K562 (cell line): ENCODE measurements around the gene ZNF778. TPM values are rescaled to one million over a fixed set of nuclear protein-coding genes. Genes with fewer than 3 reads are reported as not detected.

Experiments used
- CBX5 ChIP-seq: IDR thresholded peaks from 2 replicates; pipeline ENCODE4 v1.6.1; 2014; ENCODE audit warnings: low read depth, borderline replicate concordance
- CHD2 ChIP-seq: IDR thresholded peaks from 2 replicates; pipeline ENCODE4 v1.6.1; 2011; ENCODE audit warnings: low read depth, low read length
- FOXA3 ChIP-seq, 2 experiments: fragments of 450-650 bp in 1 of 2; sonication (generic) in 1 of 2; formaldehyde crosslinking; IDR thresholded peaks in 1 of 2; conservative IDR thresholded peaks in 1 of 2; 2 replicates each; pipeline versions ENCODE4 v1.4.0 to v1.8.0; 2020 to 2022; ENCODE audit warnings: mild to moderate bottlenecking in 2 of 2, missing genetic modification reagents in 1 of 2
- GATAD2A ChIP-seq: fragments of 450-650 bp; IDR thresholded peaks from 2 replicates; pipeline ENCODE4 v1.6.1; 2017
- GATAD2B ChIP-seq: fragments of 450-650 bp; IDR thresholded peaks from 2 replicates; pipeline ENCODE4 v1.6.1; 2017; ENCODE audit warnings: mild to moderate bottlenecking, borderline replicate concordance
- HNRNPK ChIP-seq: fragments of 200-400 bp; formaldehyde crosslinking; IDR thresholded peaks from one replicate; pipeline ENCODE4 v1.6.1; 2018; ENCODE audit warnings: mild to moderate bottlenecking, low read depth, low read length; ENCODE audit not compliant: poor library complexity, severe bottlenecking
- ILF3 ChIP-seq: fragments of 450-650 bp; IDR thresholded peaks from 2 replicates; pipeline ENCODE4 v1.6.1; 2018; ENCODE audit warnings: antibody characterized with exemption, mild to moderate bottlenecking, moderate library complexity, borderline replicate concordance
- KLF1 ChIP-seq: fragments of 450-650 bp; IDR thresholded peaks from 2 replicates; pipeline ENCODE4 v1.6.1; 2016; ENCODE audit warnings: missing genetic modification characterization, missing compliant biosample characterization
- KLF10 ChIP-seq: fragments of 250-450 bp; sonication (Bioruptor Pico); IDR thresholded peaks from 2 replicates; pipeline ENCODE4 v1.6.1; 2021; ENCODE audit warnings: matching md5 sums
- MECOM ChIP-seq: fragments of 250-450 bp; sonication (Bioruptor Pico); IDR thresholded peaks from 2 replicates; pipeline ENCODE4 v1.8.0; 2022; ENCODE audit warnings: inconsistent platforms
- TCF3 ChIP-seq: sonication (generic); formaldehyde crosslinking; IDR thresholded peaks from 2 replicates; pipeline ENCODE4 v1.4.0; 2020; ENCODE audit warnings: mild to moderate bottlenecking, missing genetic modification reagents
- TCFL5 ChIP-seq: fragments of 250-450 bp; sonication (Bioruptor Pico); conservative IDR thresholded peaks from 2 replicates; pipeline ENCODE4 v1.6.1; 2021; ENCODE audit warnings: mild to moderate bottlenecking, moderate library complexity, matching md5 sums
- XRCC4 ChIP-seq: IDR thresholded peaks from one replicate; pipeline ENCODE4 v1.6.1; 2011; ENCODE audit not compliant: insufficient read depth, insufficient read length; ENCODE audit errors: extremely low read depth
- YBX1 ChIP-seq: fragments of 450-650 bp; IDR thresholded peaks from 2 replicates; pipeline ENCODE4 v1.7.1; 2016; ENCODE audit warnings: mild to moderate bottlenecking
- ZNF12 ChIP-seq: sonication (generic); formaldehyde crosslinking; IDR thresholded peaks from 2 replicates; pipeline ENCODE4 v1.4.0; 2020; ENCODE audit warnings: mild to moderate bottlenecking, missing genetic modification reagents
- polyA plus RNA-seq, 8 experiments: library from polyadenylated mRNA; depleted of rRNA in 4 of 8; stranded (reverse) in 5 of 8; unstranded in 3 of 8; fragments of >200 nt; fragmentation: Nextera tagmentation in 2 of 8; fragmentation: Illumina TruSeq in 1 of 8; extraction: Ambion mirVana in 2 of 8; extraction: Trizol in 1 of 8; gene quantifications; 2 replicates each; pipeline versions ENCODE4 v1.2.1 to v1.2.3, GENCODE V29; 2011 to 2014; ENCODE audit warnings: inconsistent platforms in 1 of 8, missing spikeins in 1 of 8
- total RNA-seq, 7 experiments: library from RNA; depleted of rRNA in 6 of 7; stranded (reverse); fragments of >200 nt in 6 of 7; fragmentation: Illumina TruSeq in 2 of 7; extraction: Trizol in 2 of 7; gene quantifications; 2 replicates each; pipeline versions ENCODE4 v1.2.1 to v1.2.3, GENCODE V29; 2011 to 2021; ENCODE audit warnings: low replicate concordance in 1 of 7
- TF ChIP-seq, protein P1 (sequence below), 2 experiments: IDR thresholded peaks; 2 replicates each; pipeline ENCODE4 v1.6.1; 2012; ENCODE audit warnings: improper control_type of control experiment in 2 of 2, low read depth in 2 of 2, low read length in 2 of 2, borderline replicate concordance in 1 of 2
- TF ChIP-seq, protein P2 (sequence below): fragments of 250-450 bp; sonication (Bioruptor Pico); IDR thresholded peaks from 2 replicates; pipeline ENCODE4 v1.5.1; 2021; ENCODE audit warnings: mild to moderate bottlenecking
- TF ChIP-seq, protein P3 (sequence below): sonication (generic); formaldehyde crosslinking; IDR thresholded peaks from 2 replicates; pipeline ENCODE4 v1.8.0; 2022; ENCODE audit warnings: missing genetic modification reagents, mild to moderate bottlenecking, borderline replicate concordance
- TF ChIP-seq, protein P4 (sequence below): sonication (generic); formaldehyde crosslinking; IDR thresholded peaks from 2 replicates; pipeline ENCODE4 v1.8.0; 2022; ENCODE audit warnings: missing genetic modification reagents, mild to moderate bottlenecking, borderline replicate concordance

The ZNF778 gene
- total and polyA plus RNA-seq, 9 of the 15 experiments (the other 6 are each of a cell fraction or from before 2014, with no cell fraction given), result 0.70 to 60.6 (median 7.5) TPM

DNA sequence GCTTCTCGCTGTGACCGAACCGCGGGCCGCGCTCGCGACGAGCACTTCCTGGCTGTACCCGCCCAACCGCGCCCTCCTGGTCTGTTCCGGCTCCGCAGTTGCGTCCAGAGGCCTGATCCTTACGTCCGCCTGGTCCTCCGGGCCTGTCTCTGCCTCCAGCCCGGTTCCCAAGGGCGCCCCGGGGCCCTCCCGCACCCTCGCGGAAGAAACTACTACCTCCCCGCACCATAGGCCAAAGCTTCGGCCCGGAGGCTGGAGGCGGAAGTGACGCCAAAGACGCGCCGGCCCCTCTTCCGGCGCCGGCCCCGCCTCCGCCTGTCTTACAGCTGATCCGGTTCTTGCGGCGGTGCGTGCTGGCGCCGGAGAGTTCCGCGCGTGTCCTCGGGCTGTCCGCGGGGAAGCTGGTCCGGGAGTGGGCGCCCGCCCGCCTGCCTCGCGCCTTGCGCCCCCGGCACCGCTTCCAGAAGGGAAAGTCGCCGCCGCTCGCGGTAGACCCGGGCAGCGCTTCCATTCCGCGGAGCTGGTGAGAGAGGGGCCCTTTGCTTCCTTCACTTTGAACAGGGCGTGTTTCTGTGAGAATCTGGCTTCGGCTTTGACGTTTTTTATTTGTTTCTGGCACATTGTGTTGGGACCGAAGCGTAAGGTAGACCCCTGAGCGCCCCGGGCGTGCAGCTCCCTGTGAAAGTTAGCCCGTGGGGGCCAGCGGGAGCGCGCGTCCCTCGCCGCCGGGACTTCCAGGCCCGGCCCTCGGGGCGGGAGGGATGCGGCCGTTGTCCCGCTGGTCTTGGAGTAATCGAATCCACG is at the start of gene ZNF778 (continued):
- TF ChIP-seq, protein P1, sequence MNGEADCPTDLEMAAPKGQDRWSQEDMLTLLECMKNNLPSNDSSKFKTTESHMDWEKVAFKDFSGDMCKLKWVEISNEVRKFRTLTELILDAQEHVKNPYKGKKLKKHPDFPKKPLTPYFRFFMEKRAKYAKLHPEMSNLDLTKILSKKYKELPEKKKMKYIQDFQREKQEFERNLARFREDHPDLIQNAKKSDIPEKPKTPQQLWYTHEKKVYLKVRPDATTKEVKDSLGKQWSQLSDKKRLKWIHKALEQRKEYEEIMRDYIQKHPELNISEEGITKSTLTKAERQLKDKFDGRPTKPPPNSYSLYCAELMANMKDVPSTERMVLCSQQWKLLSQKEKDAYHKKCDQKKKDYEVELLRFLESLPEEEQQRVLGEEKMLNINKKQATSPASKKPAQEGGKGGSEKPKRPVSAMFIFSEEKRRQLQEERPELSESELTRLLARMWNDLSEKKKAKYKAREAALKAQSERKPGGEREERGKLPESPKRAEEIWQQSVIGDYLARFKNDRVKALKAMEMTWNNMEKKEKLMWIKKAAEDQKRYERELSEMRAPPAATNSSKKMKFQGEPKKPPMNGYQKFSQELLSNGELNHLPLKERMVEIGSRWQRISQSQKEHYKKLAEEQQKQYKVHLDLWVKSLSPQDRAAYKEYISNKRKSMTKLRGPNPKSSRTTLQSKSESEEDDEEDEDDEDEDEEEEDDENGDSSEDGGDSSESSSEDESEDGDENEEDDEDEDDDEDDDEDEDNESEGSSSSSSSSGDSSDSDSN (IDR thresholded peaks at IDR 0.05; ENCODE audit: borderline replicate concordance in 1 of 2, low read depth in 2 of 2, low read length in 2 of 2), result peak; percentile 30 to 58; a peak in 1 of 4 replicates
- TF ChIP-seq MECOM (CRISPR knock-in tag) (no peak), ILF3 (no peak), FOXA3 (CRISPR knock-in tag; conservative IDR thresholded peaks at IDR 0.05 in 1 of 2, IDR thresholded peaks at IDR 0.05 in 1 of 2) (no peak), KLF10 (CRISPR knock-in tag) (no peak), HNRNPK (peak; percentile 75), ZNF12 (no peak), GATAD2B (no peak), XRCC4 (no peak), CHD2 (no peak), TCF3 (CRISPR knock-in tag) (no peak), KLF1 (no peak; the same call in none of the 2 replicates), CBX5 (no peak), YBX1 (no peak), TCFL5 (no peak), GATAD2A (no peak)
- TF ChIP-seq, protein P2, sequence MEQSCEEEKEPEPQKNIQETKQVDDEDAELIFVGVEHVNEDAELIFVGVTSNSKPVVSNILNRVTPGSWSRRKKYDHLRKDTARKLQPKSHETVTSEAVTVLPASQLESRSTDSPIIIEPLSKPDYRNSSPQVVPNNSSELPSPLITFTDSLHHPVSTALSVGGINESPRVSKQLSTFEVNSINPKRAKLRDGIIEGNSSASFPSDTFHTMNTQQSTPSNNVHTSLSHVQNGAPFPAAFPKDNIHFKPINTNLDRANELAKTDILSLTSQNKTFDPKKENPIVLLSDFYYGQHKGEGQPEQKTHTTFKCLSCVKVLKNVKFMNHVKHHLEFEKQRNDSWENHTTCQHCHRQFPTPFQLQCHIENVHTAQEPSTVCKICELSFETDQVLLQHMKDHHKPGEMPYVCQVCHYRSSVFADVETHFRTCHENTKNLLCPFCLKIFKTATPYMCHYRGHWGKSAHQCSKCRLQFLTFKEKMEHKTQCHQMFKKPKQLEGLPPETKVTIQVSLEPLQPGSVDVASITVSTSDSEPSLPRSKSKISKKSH, result no peak
- TF ChIP-seq, protein P3, sequence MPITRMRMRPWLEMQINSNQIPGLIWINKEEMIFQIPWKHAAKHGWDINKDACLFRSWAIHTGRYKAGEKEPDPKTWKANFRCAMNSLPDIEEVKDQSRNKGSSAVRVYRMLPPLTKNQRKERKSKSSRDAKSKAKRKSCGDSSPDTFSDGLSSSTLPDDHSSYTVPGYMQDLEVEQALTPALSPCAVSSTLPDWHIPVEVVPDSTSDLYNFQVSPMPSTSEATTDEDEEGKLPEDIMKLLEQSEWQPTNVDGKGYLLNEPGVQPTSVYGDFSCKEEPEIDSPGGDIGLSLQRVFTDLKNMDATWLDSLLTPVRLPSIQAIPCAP (CRISPR knock-in tag), result no peak
- TF ChIP-seq, protein P4, sequence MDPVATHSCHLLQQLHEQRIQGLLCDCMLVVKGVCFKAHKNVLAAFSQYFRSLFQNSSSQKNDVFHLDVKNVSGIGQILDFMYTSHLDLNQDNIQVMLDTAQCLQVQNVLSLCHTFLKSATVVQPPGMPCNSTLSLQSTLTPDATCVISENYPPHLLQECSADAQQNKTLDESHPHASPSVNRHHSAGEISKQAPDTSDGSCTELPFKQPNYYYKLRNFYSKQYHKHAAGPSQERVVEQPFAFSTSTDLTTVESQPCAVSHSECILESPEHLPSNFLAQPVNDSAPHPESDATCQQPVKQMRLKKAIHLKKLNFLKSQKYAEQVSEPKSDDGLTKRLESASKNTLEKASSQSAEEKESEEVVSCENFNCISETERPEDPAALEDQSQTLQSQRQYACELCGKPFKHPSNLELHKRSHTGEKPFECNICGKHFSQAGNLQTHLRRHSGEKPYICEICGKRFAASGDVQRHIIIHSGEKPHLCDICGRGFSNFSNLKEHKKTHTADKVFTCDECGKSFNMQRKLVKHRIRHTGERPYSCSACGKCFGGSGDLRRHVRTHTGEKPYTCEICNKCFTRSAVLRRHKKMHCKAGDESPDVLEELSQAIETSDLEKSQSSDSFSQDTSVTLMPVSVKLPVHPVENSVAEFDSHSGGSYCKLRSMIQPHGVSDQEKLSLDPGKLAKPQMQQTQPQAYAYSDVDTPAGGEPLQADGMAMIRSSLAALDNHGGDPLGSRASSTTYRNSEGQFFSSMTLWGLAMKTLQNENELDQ (CRISPR knock-in tag), result no peak
